ENCODE measurements around the gene IL4R.
"Not testable (repeated sequence)": the region's sequence is repeated elsewhere in the genome, so short reads cannot be mapped to it uniquely, and the experiment has no call there.

Gene IL4R

GRCh38 chr16:27381236-27381635 lies 67.5 kb downstream of the IL4R start:
- no peak for DNase-seq (ENCODE audit: low read depth in 2 of 2)

DNA sequence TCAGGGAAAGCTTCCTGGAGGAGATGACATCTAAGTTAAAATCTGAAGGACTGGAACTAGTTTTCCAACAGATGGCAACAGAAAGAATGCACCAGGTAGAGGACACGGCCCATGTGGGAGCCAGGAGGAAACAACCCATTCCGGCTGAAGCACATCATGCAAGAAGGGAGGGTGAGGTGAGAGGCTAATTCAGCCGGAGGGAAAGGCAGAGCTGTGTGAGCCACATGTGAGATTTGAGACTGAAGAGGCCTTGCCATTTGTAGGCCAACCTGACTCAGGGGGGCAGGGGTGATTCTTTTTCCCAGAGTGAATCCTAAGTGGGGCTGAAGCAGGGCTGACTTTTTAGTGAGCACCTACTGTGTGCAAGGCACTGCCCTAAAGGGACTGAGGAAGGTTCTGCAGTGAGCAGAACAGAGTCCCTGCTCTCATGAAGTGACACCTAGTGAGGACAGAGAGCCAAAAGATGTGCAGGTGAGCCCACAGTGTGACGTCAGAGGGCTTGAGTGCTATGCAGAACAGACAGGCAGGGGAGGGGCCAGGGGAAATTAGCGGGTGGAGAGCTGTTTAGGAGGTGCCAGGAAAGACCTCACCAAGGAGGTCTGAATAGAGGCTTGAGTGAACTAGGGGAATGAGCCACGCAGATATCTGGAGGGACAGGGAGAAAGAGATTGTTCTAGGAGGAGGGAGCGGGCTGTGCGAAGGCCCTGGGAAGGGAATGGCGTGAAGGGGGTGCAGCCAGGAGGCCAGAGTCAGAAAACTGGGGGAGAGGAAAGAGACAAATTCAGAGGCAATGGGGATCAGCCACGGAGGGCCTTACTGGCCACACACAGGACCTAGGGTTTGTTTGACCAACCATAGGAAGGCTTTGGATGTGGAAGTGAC lies 68.4 kb downstream of the IL4R start:
- no peak for DNase-seq (ENCODE audit: low read depth in 2 of 2)

- DNase-seq (ENCODE audit: low read depth in 2 of 2), result no peak
Measured at GRCh38 chr16:27383556-27384243, 69.9 kb downstream of the IL4R start.

GRCh38 chr16:27384425-27384824 lies 70.7 kb downstream of the IL4R start:
- DNase-seq (ENCODE audit: low read depth in 2 of 2), result no peak

DNA sequence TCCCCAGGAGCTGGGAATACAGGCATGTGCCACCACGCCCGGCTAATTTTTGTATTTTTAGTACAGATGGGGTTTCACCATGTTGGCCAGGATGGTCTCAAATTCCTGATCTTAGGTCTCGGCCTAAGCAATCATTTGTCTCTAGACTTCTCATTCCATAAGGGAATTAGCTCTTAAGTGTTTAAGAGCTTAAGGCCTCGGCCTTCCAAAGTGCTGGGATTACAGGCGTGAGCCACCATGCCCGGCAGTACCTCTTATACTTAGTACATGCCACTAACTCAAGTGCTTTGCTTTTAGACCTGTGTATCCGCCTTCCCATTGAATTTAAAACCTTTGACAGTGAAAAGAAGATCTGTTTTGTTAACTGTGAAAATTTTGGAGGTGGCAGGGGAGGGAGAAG lies 71.6 kb downstream of the IL4R start:
- DNase-seq (ENCODE audit: low read depth in 2 of 2), result no peak

- DNase-seq (ENCODE audit: low read depth in 2 of 2), result no peak
Measured at GRCh38 chr16:27386674-27387073, 72.9 kb downstream of the IL4R start.

DNA sequence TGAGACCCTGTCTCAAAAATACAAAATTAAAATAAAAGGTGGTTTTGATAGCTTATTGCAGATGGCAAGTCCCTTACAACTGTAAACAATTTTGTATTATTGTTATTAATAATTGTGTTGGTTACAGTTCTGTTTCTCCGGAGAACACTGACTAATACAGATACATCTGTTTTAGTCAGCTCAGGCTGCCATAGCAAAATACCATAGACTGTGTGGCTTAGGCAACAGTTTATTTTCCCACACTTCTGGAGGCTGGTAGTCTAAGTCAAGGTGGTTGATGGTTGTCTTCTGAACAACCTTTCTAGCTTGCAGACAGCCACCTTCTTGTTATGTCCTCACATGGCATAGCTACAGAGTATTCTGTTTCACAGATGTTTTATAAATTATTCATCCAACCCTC lies 74.0 kb downstream of the IL4R start:
- no peak for DNase-seq (ENCODE audit: low read depth in 2 of 2)

DNA sequence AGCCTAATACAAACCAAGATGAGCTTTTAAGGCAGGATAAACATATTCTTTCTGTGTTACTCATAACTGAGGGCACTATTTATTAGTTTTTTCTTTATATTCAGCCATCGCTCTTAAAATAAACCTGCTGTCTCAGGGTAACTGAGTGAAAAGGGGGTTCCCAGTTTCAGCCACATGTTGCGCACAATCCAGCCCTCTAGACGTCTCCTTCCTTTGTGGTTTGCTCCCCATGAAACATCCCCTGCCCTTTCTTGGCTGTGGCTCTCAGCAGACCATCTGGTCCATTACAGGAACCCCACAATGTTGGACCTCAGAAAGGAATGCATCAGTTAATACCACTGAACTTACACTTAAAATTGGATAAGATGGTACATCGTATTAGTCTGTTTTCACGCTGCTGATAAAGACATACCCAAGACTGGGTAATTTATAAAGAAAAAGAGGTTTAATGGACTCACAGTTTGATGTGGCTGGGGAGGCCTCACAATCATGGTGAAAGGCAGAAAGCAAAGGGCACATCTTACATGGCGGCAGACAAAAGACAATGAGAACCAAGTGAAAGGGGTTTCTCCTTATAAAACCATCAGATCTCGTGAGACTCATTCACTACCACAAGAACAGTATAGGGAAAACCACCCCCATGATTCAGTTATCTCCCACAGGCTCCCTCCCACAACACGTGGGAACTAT lies 75.6 kb downstream of the IL4R start:
- DNase-seq (ENCODE audit: low read depth in 2 of 2), result no peak

- DNase-seq (ENCODE audit: low read depth in 2 of 2), result no peak
Measured at GRCh38 chr16:27390151-27390550, 76.4 kb downstream of the IL4R start.

DNA sequence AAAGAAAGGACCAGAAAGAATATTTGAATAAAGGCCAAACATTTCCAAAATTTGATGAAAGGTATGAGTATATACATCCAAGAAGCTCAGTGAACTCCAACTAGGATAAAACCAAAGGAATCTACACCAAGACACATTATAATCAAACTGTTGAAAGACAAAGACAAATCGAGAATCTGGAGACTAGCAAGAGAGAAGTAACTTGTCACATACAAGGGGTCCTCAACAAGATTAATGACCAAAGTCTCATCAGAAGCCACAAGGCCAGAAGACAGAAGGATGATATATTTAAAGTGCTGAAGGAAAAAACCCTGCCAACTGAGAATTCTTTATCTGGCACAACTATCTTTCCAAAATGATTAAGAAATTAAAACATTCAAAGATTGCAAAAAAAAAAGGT lies 78.9 kb downstream of the IL4R start:
- DNase-seq (ENCODE audit: low read depth in 2 of 2), result no peak

DNA sequence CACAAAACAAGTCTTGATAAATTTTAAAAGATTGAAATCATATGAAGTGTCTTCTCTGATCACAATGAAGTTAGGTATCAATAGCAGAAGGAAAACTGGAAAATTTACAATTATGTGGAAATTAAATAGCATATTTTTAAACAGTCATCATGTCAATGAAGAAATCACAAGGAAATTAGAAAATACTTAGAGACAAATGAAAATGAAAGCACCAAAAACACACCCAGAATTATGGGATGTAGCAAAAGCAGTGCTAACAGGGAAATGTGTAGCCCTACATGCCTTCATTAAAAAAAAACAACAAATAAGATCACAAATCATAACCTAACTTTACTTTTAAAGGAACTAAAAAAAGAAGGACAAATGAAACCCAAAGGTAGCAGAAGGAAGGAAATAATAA lies 80.7 kb downstream of the IL4R start:
- DNase-seq (ENCODE audit: low read depth in 2 of 2), result no peak

DNA sequence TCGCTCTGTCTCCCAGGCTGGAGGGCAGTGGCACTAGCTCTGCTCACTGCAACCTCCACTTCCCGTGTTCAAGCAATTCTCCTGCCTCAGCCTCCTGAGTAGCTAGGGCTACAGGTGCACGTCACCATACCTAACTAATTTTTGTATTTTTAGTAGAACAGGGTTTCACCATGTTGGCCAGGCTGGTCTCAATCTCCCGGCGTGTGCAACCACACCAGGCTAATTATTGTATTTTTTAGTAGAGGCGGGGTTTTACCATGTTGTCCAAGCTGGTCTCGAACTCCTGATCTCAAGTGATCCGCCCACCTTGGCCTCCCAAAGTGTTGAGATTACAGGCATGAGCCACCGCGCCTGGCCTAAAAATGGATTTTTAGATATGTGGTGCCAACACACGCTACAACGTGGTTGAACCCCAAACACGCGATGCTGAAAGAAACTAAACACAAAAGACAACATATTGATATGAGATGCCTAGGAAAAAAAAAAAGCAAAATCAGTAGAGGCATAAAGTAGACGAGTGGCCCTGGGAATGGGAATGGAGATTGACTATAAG lies 84.6 kb downstream of the IL4R start:
- not testable (repeated sequence) for DNase-seq (ENCODE audit: low read depth in 2 of 2)

DNA sequence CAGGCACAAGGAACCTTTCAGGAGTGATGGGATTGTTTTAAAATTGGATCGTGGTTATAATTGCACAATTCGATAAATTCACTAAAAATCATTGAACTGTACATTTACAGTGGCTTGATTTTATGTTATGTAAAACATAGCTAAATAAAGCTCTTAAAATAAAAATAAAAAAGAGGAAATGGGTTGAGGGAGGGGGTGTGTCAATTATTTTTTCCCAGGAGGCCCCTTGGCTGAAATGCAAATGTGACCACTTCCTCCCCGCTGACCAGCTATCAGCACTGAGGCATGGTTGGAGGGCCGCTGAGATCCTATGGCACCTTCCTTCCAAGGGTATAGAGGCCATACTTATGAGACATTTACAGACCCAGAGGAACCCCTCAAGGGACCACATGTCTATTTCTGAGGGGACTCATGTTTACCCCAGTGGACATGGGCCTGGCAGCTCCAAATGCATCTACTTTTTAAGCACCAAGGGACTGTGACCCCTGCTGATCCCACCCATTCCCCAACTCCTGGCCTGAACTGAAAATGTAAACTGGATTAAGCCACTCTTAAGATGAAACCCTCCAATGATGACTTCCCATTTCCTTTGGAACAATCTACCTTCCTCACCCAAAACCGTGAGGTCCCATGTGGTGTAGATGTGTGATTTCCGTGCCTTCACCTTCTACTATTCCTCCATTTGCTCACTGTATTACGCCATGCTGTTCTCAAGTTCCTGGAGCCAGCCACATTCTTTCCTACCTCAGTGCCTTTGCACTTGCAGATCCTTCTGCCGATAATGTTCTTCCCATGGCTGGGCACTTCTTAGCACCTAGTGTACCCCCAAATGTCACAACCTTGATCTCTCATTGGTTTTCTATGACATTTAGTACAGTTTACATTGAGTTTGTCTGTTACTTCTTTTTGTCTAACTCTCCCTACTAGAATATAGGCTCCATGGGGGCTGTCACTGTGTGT lies 85.4 kb downstream of the IL4R start:
- no peak for DNase-seq (ENCODE audit: low read depth in 2 of 2)

DNA sequence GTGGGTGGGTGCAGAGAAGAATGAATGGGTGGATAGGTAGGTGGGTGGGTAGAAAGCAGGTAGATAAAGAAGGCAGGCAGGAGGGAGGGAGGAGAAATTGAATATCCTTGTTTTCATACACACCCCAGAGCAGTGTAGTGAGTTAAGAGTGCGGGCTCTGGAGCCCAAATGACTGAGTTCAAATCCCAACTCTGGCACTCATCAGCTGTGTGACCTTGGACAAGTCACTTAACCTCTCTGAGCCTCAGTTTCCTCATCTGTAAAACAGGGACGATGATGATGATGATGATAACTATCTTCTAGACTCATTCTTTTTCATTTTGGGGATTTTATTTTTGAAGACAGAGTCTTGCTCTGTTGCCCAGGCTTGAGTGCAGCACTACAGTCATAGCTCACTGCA lies 86.2 kb downstream of the IL4R start:
- no peak for DNase-seq (ENCODE audit: low read depth in 2 of 2)

DNA sequence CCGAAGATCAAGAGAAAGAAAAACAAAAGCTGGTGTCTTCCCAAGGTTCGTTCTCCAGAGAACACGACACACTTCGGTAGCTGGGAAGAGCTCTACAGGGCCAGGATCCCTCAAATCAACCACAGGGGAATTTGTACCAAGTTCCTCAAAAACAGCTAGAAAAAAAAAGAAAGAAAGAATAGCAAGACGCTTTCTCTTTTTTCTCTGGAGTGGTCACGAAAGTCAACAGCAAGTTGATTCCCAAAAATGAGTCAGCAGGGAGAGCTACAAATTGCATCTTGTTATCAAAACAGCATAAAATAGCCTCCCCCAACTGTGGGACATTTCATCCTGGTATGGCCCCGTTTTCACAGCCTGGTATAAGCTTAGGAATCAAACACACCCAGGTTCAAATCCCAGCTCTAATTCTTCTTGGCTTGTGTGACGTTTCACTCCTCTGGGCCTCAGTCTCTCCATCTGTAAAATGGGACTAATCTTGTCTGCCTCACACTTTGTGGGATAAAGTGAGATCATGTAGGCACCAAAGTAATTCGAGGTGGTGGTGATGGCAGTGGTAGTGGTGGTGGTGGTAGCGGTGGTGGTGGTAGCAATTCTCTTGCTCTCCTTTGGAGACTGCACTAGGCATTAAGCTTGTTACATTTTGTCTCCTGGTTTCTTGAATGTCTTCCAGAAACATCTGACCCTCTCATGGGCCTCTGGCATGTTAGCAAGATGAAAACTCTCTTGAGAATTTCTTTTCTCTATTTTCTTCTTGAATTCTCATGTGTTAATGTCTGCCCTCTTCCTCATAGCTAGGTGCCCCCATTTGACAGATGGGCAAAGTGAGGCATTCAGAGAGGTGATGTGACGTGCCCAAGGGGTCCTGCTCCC lies 87.2 kb downstream of the IL4R start:
- DNase-seq (ENCODE audit: low read depth in 2 of 2), result no peak

GRCh38 chr16:27401768-27402568 lies 88.2 kb downstream of the IL4R start, which contains the start of gene IL21R:
IL21R (plus strand) TSS chr16:27402174; CDS start chr16:27430072, 27,898 bp downstream.
- DNase-seq (ENCODE audit: low read depth in 2 of 2), result no peak

DNA sequence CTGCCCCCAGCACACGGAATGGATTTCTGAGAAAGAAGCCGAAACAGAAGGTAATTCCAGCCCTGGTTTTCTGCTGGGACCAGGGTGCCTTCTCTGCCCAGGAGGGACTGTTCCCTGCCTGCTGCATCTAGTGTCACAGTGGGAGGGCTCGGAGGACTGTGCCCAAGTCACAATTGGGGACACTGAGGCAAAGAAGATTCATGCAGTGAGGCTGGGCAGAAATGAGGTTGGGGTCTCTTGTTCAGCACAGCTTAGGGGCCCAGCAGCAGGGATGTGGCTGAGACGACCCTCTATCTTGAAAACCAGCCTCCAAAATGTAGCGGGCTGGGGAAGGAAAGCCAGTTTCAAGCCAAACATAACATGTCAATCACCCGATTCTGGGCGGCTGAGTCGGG lies 88.8 kb downstream of the IL4R start:
- DNase-seq (ENCODE audit: low read depth in 2 of 2), result no peak

DNA sequence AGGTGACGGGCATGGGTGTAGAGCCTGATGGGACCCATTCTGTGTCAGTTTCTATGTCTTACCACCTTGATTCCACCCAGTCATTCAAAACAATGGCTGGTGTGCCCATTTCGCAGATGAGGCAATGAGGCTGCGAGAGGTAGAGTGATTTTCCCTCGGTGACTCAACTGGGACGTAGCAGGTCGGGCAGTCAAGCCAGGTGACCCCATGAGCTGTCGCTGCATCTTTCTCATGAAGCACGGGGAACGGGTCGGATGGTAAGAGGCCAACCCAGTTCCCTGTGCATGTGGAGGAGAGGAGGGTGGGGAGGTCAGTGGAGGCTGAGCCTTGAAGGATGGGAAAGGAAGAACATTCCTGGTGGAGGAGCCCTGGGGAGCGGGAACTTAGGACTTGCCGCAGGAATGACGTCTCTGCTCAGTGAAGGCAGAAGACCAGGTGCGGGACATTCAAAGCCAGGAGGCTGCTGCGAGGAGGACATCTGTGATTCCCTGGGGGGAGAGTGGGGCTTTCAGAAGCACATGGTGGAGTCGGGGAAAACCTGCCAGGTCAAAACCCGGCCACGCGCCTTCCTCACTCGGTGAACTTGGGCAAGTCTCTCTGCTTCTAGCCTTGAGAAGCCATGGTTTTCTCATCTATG lies 89.3 kb downstream of the IL4R start:
- no peak for DNase-seq (ENCODE audit: low read depth in 2 of 2)

GRCh38 chr16:27403601-27403992 lies 89.8 kb downstream of the IL4R start:
- no peak for DNase-seq (ENCODE audit: low read depth in 2 of 2)
